PFSK-1 (cell line): ENCODE data around the gene RHNO1.

Experiments used
- FOXP2 ChIP-seq: optimal IDR thresholded peaks from 2 replicates; pipeline ENCODE3; 2011; ENCODE audit warnings: borderline replicate concordance, control low read depth, inconsistent platforms; ENCODE audit not compliant: insufficient read depth; ENCODE audit errors: extremely low read length, extremely low read depth
- POLR2AphosphoS5 ChIP-seq: IDR thresholded peaks from 2 replicates; pipeline ENCODE4 v1.6.1; 2012; ENCODE audit warnings: low read depth, mild to moderate bottlenecking, control low read depth, low read length, moderate library complexity
- REST ChIP-seq, 2 experiments: IDR thresholded peaks; 2 replicates each; pipeline versions ENCODE4 v1.6.1 to v1.8.0; 2011 to 2012; ENCODE audit warnings: low read depth in 2 of 2, low read length in 2 of 2, control low read depth in 1 of 2, inconsistent platforms in 1 of 2, mild to moderate bottlenecking in 1 of 2, moderate library complexity in 1 of 2; ENCODE audit not compliant: insufficient read depth in 1 of 2
- SIN3A ChIP-seq: IDR thresholded peaks from 2 replicates; pipeline ENCODE4 v1.6.1; 2012; ENCODE audit warnings: mild to moderate bottlenecking, low read length, moderate library complexity, borderline replicate concordance; ENCODE audit not compliant: insufficient read depth
- TAF1 ChIP-seq: IDR thresholded peaks from 2 replicates; pipeline ENCODE4 v1.6.1; 2012; ENCODE audit warnings: low read length, control low read depth, borderline replicate concordance; ENCODE audit not compliant: insufficient read depth

RHNO1 gene

GRCh38 chr12:2895051-2895451, 18.0 kb downstream of the RHNO1 start:
- TF ChIP-seq REST (IDR thresholded peaks at IDR 0.05; ENCODE audit: insufficient read depth in 1 of 2, low read depth in 2 of 2, low read length in 2 of 2) (no peak), POLR2AphosphoS5 (no peak), TAF1 (no peak), FOXP2 (no peak), SIN3A (no peak)

- TF ChIP-seq REST (IDR thresholded peaks at IDR 0.05; ENCODE audit: insufficient read depth in 1 of 2, low read depth in 2 of 2, low read length in 2 of 2) (no peak), SIN3A (no peak), POLR2AphosphoS5 (no peak), TAF1 (no peak), FOXP2 (no peak)
Measured at GRCh38 chr12:2895511-2895910, 18.5 kb downstream of the RHNO1 start.

- TF ChIP-seq SIN3A (no peak), TAF1 (no peak), POLR2AphosphoS5 (no peak), REST (IDR thresholded peaks at IDR 0.05; ENCODE audit: insufficient read depth in 1 of 2, low read depth in 2 of 2, low read length in 2 of 2) (no peak), FOXP2 (no peak)
Measured at GRCh38 chr12:2897418-2897817, 20.4 kb downstream of the RHNO1 start.

- TF ChIP-seq TAF1 (no peak), POLR2AphosphoS5 (no peak), REST (IDR thresholded peaks at IDR 0.05; ENCODE audit: insufficient read depth in 1 of 2, low read depth in 2 of 2, low read length in 2 of 2) (no peak), FOXP2 (no peak), SIN3A (no peak)
Measured at GRCh38 chr12:2900642-2901041, 23.6 kb downstream of the RHNO1 start.

GRCh38 chr12:2902272-2902880, 25.4 kb downstream of the RHNO1 start:
- TF ChIP-seq FOXP2 (no peak), SIN3A (no peak), POLR2AphosphoS5 (no peak), REST (IDR thresholded peaks at IDR 0.05; ENCODE audit: insufficient read depth in 1 of 2, low read depth in 2 of 2, low read length in 2 of 2) (no peak), TAF1 (no peak)
